ENCODE results near the gene EIF4G3.

EIF4G3 gene

DNA sequence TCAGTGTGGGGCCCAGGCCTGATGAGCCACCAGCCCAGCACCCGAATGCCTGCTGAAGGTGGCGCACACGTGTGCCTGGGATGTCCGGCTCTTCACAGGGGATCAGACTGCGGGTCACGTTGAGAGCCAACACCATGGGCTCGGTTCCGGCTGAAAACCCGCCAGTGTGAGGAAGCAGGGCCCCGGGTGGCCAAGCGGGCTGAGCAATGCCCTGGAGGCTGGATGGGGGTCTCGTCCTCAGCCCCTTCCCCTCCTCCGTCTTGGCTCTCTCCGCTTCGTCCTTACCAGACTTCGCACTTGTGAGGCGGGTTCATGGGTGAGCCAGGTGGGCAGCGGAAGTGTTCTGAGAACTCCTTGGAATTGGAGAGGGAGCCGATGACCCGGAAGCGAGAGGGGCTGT lies 43.0 kb upstream of the EIF4G3 start:
- Histone ChIP-seq H3K9me3 (ENCODE audit: control insufficient read depth, low read length) (no peaks in the 10 kb centered on the region), H4K8ac (ENCODE audit: low read length) (no peak overlapping the region), H2AFZ (ENCODE audit: low read depth, low read length) (no peak overlapping the region), H3K4me3 (ENCODE audit: insufficient read depth in 1 of 2, low read depth in 1 of 2, low read length in 2 of 2) (no peak overlapping the region), H3K18ac (ENCODE audit: low read depth in 1 of 2, low read length in 2 of 2) (no peak overlapping the region), H3K14ac (ENCODE audit: low read length in 2 of 2) (no peak overlapping the region), H3K79me1 (replicated peaks; ENCODE audit: low read length, poor library complexity, severe bottlenecking) (peaks cover 1% of the 10 kb centered on the region), H3K9ac (ENCODE audit: low read length) (no peak overlapping the region), H3K4me2 (ENCODE audit: low read length, poor library complexity, severe bottlenecking) (no peak overlapping the region), H2BK12ac (ENCODE audit: low read length in 2 of 2) (no peak overlapping the region), H2AK5ac (ENCODE audit: low read length, severe bottlenecking) (no peak overlapping the region), H3K36me3 (ENCODE audit: control insufficient read depth in 1 of 2, insufficient read depth in 2 of 2, low read depth in 1 of 2, low read length in 2 of 2) (peaks cover 63 to 64% of the 10 kb centered on the region in 2 experiments), H3K27ac (ENCODE audit: low read length, poor library complexity, severe bottlenecking) (no peak overlapping the region), H2BK15ac (ENCODE audit: low read depth, poor library complexity, severe bottlenecking) (no peak overlapping the region), H3K4ac (ENCODE audit: low read depth in 1 of 2, low read length in 2 of 2) (no peak overlapping the region), H3K23ac (ENCODE audit: low read length in 2 of 2) (no peak overlapping the region), H3K27me3 (ENCODE audit: control insufficient read depth in 1 of 2, insufficient read depth in 1 of 2, low read length in 2 of 2) (no peaks in the 10 kb centered on the region), H2BK5ac (ENCODE audit: low read depth, low read length, poor library complexity, severe bottlenecking) (no peak overlapping the region), H4K91ac (ENCODE audit: low read length) (no peak overlapping the region), H2BK120ac (ENCODE audit: low read depth, low read length) (no peak overlapping the region), H3K4me1 (ENCODE audit: control insufficient read depth, insufficient read depth, low read depth, low read length) (no peaks in the 10 kb centered on the region)
- DNase-seq, result no peak
- 96% methylated on average over 21 of the region's 21 CpGs for WGBS

DNA sequence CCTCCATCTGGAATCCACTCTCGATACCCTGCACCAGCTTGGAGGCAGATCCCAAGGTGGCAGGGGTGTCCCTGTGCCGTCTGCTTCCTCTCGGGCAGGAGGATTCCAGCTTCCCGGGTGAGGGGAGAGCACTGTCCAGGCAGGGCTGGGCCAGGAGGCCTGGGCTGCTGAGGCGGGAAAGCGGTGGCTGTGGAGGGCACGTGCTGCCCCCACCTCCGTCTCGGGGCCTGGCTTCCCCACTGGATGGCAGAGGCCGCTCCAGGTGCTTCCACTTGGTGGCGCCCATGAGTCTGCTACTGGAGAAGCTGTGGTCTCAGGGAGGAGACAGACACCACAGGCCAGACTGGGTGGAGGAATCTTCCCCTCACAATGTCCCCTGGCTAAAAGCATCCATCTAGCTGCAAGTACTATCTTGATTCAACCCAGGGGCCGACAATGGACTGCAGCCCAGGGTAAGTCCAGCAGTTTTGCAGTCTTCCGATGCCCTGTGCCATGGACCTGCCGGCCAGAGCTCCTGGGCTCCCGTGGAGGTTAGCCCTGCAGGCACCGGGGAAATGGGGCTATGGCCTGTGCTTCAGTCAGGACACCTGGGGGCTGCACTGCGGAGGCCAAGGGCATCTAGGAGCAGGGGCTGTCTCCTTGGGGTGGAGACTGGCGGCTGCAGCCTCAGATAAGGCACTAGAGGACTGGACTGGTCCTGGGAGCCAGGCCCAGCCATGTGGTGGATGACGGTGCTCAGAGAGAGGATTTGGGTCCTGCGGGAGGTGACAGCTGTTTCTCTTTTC lies 41.3 kb upstream of the EIF4G3 start:
- Histone ChIP-seq H3K4me3 (ENCODE audit: insufficient read depth in 1 of 2, low read depth in 1 of 2, low read length in 2 of 2) (no peak overlapping the region), H4K8ac (ENCODE audit: low read length) (no peak overlapping the region), H3K18ac (ENCODE audit: low read depth in 1 of 2, low read length in 2 of 2) (no peak overlapping the region), H2AK5ac (ENCODE audit: low read length, severe bottlenecking) (no peak overlapping the region), H3K23ac (ENCODE audit: low read length in 2 of 2) (no peak overlapping the region), H3K14ac (ENCODE audit: low read length in 2 of 2) (peak overlapping the region in 1 of 2 experiments; percentile 11), H2BK5ac (ENCODE audit: low read depth, low read length, poor library complexity, severe bottlenecking) (no peak overlapping the region), H3K4me2 (ENCODE audit: low read length, poor library complexity, severe bottlenecking) (no peak overlapping the region), H3K36me3 (ENCODE audit: control insufficient read depth in 1 of 2, insufficient read depth in 2 of 2, low read depth in 1 of 2, low read length in 2 of 2) (peaks cover 53 to 54% of the 10 kb centered on the region in 2 experiments), H4K91ac (ENCODE audit: low read length) (no peak overlapping the region), H3K9me3 (ENCODE audit: control insufficient read depth, low read length) (no peaks in the 10 kb centered on the region), H3K27ac (ENCODE audit: low read length, poor library complexity, severe bottlenecking) (no peak overlapping the region), H3K4ac (ENCODE audit: low read depth in 1 of 2, low read length in 2 of 2) (no peak overlapping the region), H3K79me1 (replicated peaks; ENCODE audit: low read length, poor library complexity, severe bottlenecking) (peaks cover 1% of the 10 kb centered on the region), H3K9ac (ENCODE audit: low read length) (no peak overlapping the region), H2BK120ac (ENCODE audit: low read depth, low read length) (no peak overlapping the region), H3K27me3 (ENCODE audit: control insufficient read depth in 1 of 2, insufficient read depth in 1 of 2, low read length in 2 of 2) (no peaks in the 10 kb centered on the region), H3K4me1 (ENCODE audit: control insufficient read depth, insufficient read depth, low read depth, low read length) (no peaks in the 10 kb centered on the region), H2BK15ac (ENCODE audit: low read depth, poor library complexity, severe bottlenecking) (no peak overlapping the region), H2AFZ (ENCODE audit: low read depth, low read length) (no peak overlapping the region), H2BK12ac (ENCODE audit: low read length in 2 of 2) (no peak overlapping the region)
- WGBS, result 86% methylated on average over 20 of the region's 20 CpGs
- DNase-seq, result peak; percentile 50

- peaks cover 1% of the 10 kb centered on the region for H3K79me1 ChIP-seq (replicated peaks; ENCODE audit: low read length, poor library complexity, severe bottlenecking)
- no peaks in the 10 kb centered on the region for H3K27me3 ChIP-seq (ENCODE audit: control insufficient read depth in 1 of 2, insufficient read depth in 1 of 2, low read length in 2 of 2)
- no peak overlapping the region for H3K23ac ChIP-seq (ENCODE audit: low read length in 2 of 2)
- no peak overlapping the region for H2AK5ac ChIP-seq (ENCODE audit: low read length, severe bottlenecking)
- H4K8ac ChIP-seq (ENCODE audit: low read length), result no peak overlapping the region
- no peak overlapping the region for H2BK120ac ChIP-seq (ENCODE audit: low read depth, low read length)
- no peak overlapping the region for H2BK15ac ChIP-seq (ENCODE audit: low read depth, poor library complexity, severe bottlenecking)
- H3K18ac ChIP-seq (ENCODE audit: low read depth in 1 of 2, low read length in 2 of 2), result no peak overlapping the region
- no peak overlapping the region for H3K4ac ChIP-seq (ENCODE audit: low read depth in 1 of 2, low read length in 2 of 2)
- peak; percentile 46 for DNase-seq
- H3K9ac ChIP-seq (ENCODE audit: low read length), result no peak overlapping the region
- H3K9me3 ChIP-seq (ENCODE audit: control insufficient read depth, low read length), result no peaks in the 10 kb centered on the region
- no peak overlapping the region for H3K27ac ChIP-seq (ENCODE audit: low read length, poor library complexity, severe bottlenecking)
- 94% methylated on average over 19 of the region's 19 CpGs for WGBS
- H3K4me2 ChIP-seq (ENCODE audit: low read length, poor library complexity, severe bottlenecking), result no peak overlapping the region
- H2AFZ ChIP-seq (ENCODE audit: low read depth, low read length), result no peak overlapping the region
- H2BK5ac ChIP-seq (ENCODE audit: low read depth, low read length, poor library complexity, severe bottlenecking), result no peak overlapping the region
- no peaks in the 10 kb centered on the region for H3K4me1 ChIP-seq (ENCODE audit: control insufficient read depth, insufficient read depth, low read depth, low read length)
- no peak overlapping the region for H2BK12ac ChIP-seq (ENCODE audit: low read length in 2 of 2)
- no peak overlapping the region for H3K14ac ChIP-seq (ENCODE audit: low read length in 2 of 2)
- H4K91ac ChIP-seq (ENCODE audit: low read length), result no peak overlapping the region
- H3K36me3 ChIP-seq (ENCODE audit: control insufficient read depth in 1 of 2, insufficient read depth in 2 of 2, low read depth in 1 of 2, low read length in 2 of 2), result peaks cover 48 to 50% of the 10 kb centered on the region in 2 experiments
- no peak overlapping the region for H3K4me3 ChIP-seq (ENCODE audit: insufficient read depth in 1 of 2, low read depth in 1 of 2, low read length in 2 of 2)
Observed at GRCh38 chr1:21216835-21217811, 40.4 kb upstream of the EIF4G3 start.

GRCh38 chr1:21212126-21212525 lies 35.4 kb upstream of the EIF4G3 start:
- H2BK5ac ChIP-seq (ENCODE audit: low read depth, low read length, poor library complexity, severe bottlenecking), result no peak overlapping the region
- no peak overlapping the region for H2BK15ac ChIP-seq (ENCODE audit: low read depth, poor library complexity, severe bottlenecking)
- no peak overlapping the region for H3K27ac ChIP-seq (ENCODE audit: low read length, poor library complexity, severe bottlenecking)
- H2BK120ac ChIP-seq (ENCODE audit: low read depth, low read length), result no peak overlapping the region
- peaks cover under 1 to 4% of the 10 kb centered on the region in 2 experiments for H3K36me3 ChIP-seq (ENCODE audit: control insufficient read depth in 1 of 2, insufficient read depth in 2 of 2, low read depth in 1 of 2, low read length in 2 of 2)
- H2BK12ac ChIP-seq (ENCODE audit: low read length in 2 of 2), result no peak overlapping the region
- no peak overlapping the region for H3K4me3 ChIP-seq (ENCODE audit: insufficient read depth in 1 of 2, low read depth in 1 of 2, low read length in 2 of 2)
- H3K14ac ChIP-seq (ENCODE audit: low read length in 2 of 2), result no peak overlapping the region
- DNase-seq, result peak; percentile 39
- H4K91ac ChIP-seq (ENCODE audit: low read length), result no peak overlapping the region
- H2AK5ac ChIP-seq (ENCODE audit: low read length, severe bottlenecking), result no peak overlapping the region
- 4% methylated on average over 3 of the region's 3 CpGs for WGBS
- H3K9me3 ChIP-seq (ENCODE audit: control insufficient read depth, low read length), result no peaks in the 10 kb centered on the region
- no peak overlapping the region for H3K9ac ChIP-seq (ENCODE audit: low read length)
- H3K18ac ChIP-seq (ENCODE audit: low read depth in 1 of 2, low read length in 2 of 2), result no peak overlapping the region
- H3K23ac ChIP-seq (ENCODE audit: low read length in 2 of 2), result no peak overlapping the region
- H3K4ac ChIP-seq (ENCODE audit: low read depth in 1 of 2, low read length in 2 of 2), result no peak overlapping the region
- H3K4me2 ChIP-seq (ENCODE audit: low read length, poor library complexity, severe bottlenecking), result no peak overlapping the region
- no peak overlapping the region for H4K8ac ChIP-seq (ENCODE audit: low read length)
- no peaks in the 10 kb centered on the region for H3K79me1 ChIP-seq (replicated peaks; ENCODE audit: low read length, poor library complexity, severe bottlenecking)
- H3K27me3 ChIP-seq (ENCODE audit: control insufficient read depth in 1 of 2, insufficient read depth in 1 of 2, low read length in 2 of 2), result no peaks in the 10 kb centered on the region
- no peaks in the 10 kb centered on the region for H3K4me1 ChIP-seq (ENCODE audit: control insufficient read depth, insufficient read depth, low read depth, low read length)
- H2AFZ ChIP-seq (ENCODE audit: low read depth, low read length), result no peak overlapping the region

All from mesenchymal stem cell (in vitro differentiated cells and primary cell).